AG10803 (cell line): Measurements from ENCODE around the gene TPRG1L.
"Not testable (repeated sequence)": the region's sequence is repeated elsewhere in the genome, so short reads cannot be mapped to it uniquely, and the experiment has no call there.

Experiments
- DNase-seq: peaks from one replicate; pipeline ENCODE4 v3.0.0; 2010; ENCODE audit warnings: low read depth
- H3K4me3 ChIP-seq: 2 replicates; pipeline ENCODE4 v1.5.1; 2011; ENCODE audit warnings: mild to moderate bottlenecking, low read length, control low read depth
- TF ChIP-seq, protein P1 (sequence below): conservative IDR thresholded peaks from 2 replicates; pipeline ENCODE4 v1.5.1; 2011; ENCODE audit warnings: mild to moderate bottlenecking, low read length, control low read depth, inconsistent platforms

TPRG1L gene

DNA sequence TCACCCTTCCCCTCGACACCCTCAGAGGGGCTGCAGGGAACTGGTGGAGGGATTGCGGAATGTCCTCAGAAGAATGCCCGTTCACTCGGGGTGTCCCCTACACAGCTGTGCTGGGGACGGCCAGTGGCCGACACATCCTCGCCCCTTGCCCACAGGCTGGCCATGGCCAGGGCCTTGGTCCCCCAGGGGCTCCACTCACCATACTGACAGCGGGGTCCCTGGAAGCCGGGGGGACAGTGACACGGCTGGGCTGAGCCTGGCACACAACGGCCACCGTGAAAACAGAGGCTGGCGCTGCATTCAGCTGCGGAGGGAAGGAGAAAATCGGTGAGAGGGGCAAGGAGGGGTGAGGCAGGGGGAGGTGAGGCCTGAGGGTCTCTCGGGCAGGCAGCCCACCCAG lies 45.2 kb upstream of the TPRG1L start:
- DNase-seq: no peak
- TF ChIP-seq, protein P1, sequence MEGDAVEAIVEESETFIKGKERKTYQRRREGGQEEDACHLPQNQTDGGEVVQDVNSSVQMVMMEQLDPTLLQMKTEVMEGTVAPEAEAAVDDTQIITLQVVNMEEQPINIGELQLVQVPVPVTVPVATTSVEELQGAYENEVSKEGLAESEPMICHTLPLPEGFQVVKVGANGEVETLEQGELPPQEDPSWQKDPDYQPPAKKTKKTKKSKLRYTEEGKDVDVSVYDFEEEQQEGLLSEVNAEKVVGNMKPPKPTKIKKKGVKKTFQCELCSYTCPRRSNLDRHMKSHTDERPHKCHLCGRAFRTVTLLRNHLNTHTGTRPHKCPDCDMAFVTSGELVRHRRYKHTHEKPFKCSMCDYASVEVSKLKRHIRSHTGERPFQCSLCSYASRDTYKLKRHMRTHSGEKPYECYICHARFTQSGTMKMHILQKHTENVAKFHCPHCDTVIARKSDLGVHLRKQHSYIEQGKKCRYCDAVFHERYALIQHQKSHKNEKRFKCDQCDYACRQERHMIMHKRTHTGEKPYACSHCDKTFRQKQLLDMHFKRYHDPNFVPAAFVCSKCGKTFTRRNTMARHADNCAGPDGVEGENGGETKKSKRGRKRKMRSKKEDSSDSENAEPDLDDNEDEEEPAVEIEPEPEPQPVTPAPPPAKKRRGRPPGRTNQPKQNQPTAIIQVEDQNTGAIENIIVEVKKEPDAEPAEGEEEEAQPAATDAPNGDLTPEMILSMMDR: no peak
- no peak overlapping the region for H3K4me3 ChIP-seq

DNA sequence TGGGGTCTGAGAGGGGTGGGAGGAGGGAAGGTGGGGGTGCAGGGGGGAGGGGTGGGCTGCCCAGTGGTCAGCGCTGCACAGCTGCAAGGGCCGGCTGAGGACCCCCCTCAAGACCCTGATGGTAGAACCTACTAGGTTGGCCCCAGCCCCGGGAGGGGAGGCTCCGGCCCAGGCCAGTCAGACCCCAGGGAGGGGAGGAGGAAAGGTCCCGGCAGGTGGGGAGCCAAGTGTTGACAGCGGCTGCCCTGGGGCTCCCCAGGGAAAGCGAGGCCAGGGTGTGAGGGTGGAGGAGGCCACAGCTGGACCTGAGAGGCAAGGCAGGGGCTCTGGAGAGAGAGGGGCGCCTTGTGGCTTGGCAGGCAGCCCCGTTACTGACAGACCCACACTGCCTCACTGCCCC lies 44.6 kb upstream of the TPRG1L start:
- TF ChIP-seq, protein P1: no peak
- H3K4me3 ChIP-seq: no peak overlapping the region
- DNase-seq: no peak

DNA sequence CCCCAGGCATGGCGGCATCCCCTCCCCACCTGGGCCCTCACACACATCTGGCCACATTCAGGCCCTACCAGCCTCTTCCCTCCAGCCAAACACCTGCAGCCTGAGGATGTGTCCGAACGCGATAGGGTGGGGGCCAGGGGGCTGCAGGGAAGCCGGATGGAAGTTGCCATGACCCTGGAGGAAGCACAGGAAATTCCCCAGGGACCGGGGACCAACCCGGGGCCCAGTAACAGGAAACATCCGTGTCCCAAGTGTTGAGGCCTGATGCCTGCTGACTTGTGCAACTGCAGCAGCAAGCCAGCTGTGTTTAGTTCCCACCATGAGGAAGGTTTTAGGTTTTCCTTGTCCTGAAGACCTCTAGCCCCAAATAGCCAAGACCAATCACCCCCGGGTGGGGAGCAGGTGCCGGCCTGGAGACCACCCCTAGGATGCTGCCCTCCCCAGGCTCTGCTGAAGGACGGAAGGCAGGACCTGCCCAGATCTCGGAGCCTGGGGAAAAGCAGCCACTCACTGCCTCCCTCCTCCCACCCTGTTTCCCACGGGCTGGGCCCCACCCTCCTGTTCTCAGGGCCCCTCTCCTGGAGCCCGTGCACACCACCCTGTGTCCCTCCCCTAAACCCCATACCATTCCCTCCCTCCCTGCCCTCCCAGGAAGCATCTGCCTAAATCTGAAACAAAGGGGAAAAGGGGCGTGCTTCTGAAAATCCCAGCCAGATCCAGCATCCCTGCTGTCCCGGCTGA lies 43.3 kb upstream of the TPRG1L start:
- DNase-seq: no peak
- no peak overlapping the region for H3K4me3 ChIP-seq
- TF ChIP-seq, protein P1: no peak

DNA sequence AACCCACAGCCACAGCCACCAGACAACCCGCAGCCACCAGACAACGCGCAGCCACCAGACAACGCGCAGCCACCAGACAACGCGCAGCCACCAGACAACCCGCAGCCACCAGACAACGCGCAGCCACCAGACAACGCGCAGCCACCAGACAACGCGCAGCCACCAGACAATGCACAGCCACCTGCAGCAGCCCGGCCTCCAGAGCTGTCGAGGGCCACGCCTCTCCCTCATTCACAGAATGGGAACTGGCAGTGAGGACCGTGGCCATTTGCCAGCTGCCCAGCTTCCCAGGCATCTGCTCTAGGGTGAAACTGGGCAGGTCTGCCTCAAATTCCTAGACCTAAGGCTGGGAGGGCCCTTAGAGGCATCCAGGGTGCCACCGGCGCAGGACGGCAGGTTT lies 41.1 kb upstream of the TPRG1L start:
- DNase-seq: not testable (repeated sequence)

DNA sequence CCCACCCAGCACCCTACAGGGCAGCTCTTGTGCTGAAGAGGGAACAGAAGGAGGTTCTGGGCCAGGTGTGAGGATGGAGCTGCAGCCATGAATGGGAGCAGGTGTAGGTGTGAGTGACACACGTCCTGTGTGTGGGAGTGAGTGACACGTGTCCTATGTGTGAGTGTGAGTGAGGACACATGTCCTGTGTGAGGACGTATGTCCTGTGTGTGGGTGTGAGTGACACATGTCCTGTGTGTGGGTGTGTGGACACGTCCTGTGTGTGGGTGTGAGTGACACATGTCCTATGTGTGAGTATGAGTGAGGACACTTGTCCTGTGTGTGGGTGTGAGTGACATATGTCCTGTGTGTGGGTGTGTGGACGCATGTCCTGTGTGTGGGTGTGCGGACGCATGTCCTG lies 39.9 kb upstream of the TPRG1L start:
- TF ChIP-seq, protein P1: no peak
- DNase-seq: no peak
- H3K4me3 ChIP-seq: no peak overlapping the region

More for the DNA sequence above, 41.1 kb upstream of the TPRG1L start:
- H3K4me3 ChIP-seq: not testable (repeated sequence)

DNA sequence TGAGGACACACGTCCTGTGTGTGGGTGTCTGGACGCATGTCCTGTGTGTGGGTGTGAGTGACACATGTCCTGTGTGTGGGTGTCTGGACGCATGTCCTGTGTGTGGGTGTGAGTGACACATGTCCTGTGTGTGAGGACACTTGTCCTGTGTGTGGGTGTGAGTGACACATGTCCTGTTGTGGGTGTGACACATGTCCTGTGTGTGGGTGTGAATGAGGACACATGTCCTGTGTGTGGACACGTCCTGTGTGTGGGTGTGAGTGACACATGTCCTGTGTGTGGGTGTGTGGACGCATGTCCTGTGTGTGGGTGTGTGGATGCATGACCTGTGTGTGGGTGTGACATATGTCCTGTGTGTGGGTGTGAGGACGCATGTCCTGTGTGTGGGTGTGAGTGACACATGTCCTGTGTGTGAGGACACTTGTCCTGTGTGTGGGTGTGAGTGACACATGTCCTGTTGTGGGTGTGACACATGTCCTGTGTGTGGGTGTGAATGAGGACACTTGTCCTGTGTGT lies 39.4 kb upstream of the TPRG1L start:
- H3K4me3 ChIP-seq, DNase-seq: not testable (repeated sequence)

DNA sequence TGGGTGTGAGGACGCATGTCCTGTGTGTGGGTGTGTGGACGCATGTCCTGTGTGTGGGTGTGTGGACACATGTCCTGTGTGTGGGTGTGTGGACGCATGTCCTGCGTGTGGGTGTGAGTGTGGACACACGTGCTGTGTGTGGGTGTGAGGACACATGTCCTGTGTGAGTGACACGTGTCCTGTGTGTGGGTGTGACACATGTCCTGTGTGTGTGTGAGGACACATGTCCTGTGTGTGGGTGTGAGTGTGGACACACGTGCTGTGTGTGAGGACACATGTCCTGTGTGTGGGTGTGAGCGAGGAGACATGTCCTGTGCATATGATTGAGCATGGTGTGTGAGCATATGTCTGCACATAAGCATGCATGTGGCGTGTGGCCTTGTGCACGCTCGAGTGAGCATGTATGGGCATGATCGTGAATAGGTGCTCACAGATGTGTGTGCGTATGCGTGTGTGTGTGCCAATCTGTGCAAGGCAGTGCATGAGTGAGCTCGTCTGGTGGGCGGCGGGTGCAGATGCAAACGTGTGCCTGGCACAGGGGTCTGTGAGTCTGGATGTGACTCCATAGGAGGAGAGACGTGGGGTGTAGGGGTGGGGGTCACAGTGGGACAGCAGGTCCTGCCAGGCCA lies 38.8 kb upstream of the TPRG1L start:
- no peak overlapping the region for H3K4me3 ChIP-seq
- no peak for DNase-seq
- TF ChIP-seq, protein P1: no peak

DNA sequence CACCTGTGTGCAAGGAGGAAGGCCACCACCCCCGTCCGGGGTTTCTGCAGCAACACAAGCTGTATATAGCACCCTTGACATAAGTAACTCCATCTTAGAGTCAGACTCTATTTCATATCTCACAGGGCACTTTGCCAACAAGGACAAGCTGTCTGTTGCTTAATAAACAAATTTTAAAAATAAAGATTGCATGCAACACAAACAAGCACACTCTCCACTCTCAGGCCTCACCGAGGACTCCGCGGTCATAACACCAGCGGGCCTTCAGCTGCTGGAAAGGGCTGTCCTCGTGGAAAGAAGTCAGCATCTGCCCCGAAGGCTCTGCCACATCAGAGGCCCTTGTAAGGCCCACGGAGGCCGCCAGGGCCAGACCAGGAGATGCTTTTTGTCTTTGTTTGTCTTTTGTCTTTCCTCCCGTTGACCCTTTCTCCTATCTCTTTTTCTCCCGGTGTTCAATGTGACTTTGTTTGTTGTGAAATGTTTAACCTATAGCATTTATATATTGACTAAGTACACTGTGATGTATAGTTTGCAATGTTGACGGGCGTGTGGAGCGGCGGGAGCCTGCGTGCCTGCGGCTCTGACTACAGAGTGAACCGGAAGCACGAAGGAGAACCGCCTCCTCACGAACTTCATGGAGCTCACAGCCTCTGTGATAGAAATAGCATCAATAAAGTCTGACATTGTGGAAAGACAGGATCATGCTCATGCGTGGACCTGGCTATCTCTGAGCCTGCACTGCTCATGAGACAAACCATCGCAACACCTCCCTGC lies 37.6 kb upstream of the TPRG1L start:
- TF ChIP-seq, protein P1: no peak
- H3K4me3 ChIP-seq: no peak overlapping the region
- DNase-seq: peak; percentile 19
